ENCODE data around the gene AP3S1. TPM values are rescaled to one million over a fixed set of nuclear protein-coding genes. Genes with fewer than 3 reads are reported as not detected.

The AP3S1 gene
- polyA plus RNA-seq, 4 donors = 62.7 to 149 (median 126) TPM

GRCh38 chr5:115829913-115830312, 11.8 kb upstream of the AP3S1 start:
- H3K4me3 ChIP-seq (ENCODE audit: low read depth in 1 of 3, low read length in 3 of 3) = no peak overlapping the region
- H3K27ac ChIP-seq (ENCODE audit: low read depth in 1 of 3, low read length in 2 of 3) = no peak overlapping the region
- H3K4me1 ChIP-seq (ENCODE audit: control insufficient read depth in 3 of 3, insufficient read depth in 2 of 3, low read depth in 1 of 3, low read length in 2 of 3) = no peaks in the 10 kb centered on the region
- H3K27me3 ChIP-seq (ENCODE audit: control insufficient read depth in 3 of 3, insufficient read depth in 3 of 3, low read length in 3 of 3) = no peaks in the 10 kb centered on the region
- DNase-seq (no peak), FAIRE-seq (no peak)
- 78 to 92% (median 90%) methylated on average over 5 of the region's 5 CpGs for WGBS, 3 donors
- H3K36me3 ChIP-seq (ENCODE audit: control insufficient read depth in 3 of 3, insufficient read depth in 2 of 3, low read depth in 1 of 3, low read length in 3 of 3) = peaks cover 1 to 7% (median 4%) of the 10 kb centered on the region in 3 donors
- H3K9me3 ChIP-seq (ENCODE audit: control insufficient read depth in 2 of 2, insufficient read depth in 1 of 2, low read depth in 1 of 2, low read length in 1 of 2) = peaks cover 0 to 8% of the 10 kb centered on the region in 2 donors

- no peaks in the 10 kb centered on the region for H3K9me3 ChIP-seq (ENCODE audit: control insufficient read depth in 2 of 2, insufficient read depth in 1 of 2, low read depth in 1 of 2, low read length in 1 of 2)
- H3K36me3 ChIP-seq (ENCODE audit: control insufficient read depth in 3 of 3, insufficient read depth in 2 of 3, low read depth in 1 of 3, low read length in 3 of 3) = peaks cover 4 to 9% (median 7%) of the 10 kb centered on the region in 3 donors
- no peak overlapping the region for H3K4me3 ChIP-seq (ENCODE audit: low read depth in 1 of 3, low read length in 3 of 3)
- no peak for FAIRE-seq
- no peak overlapping the region for H3K27ac ChIP-seq (ENCODE audit: low read depth in 1 of 3, low read length in 2 of 3)
- H3K4me1 ChIP-seq (ENCODE audit: control insufficient read depth in 3 of 3, insufficient read depth in 2 of 3, low read depth in 1 of 3, low read length in 2 of 3) = no peaks in the 10 kb centered on the region
- peak; percentile 41 to 46 for DNase-seq
- 50 to 53% (median 50%) methylated on average over 2 of the region's 2 CpGs for WGBS, 3 donors
- H3K27me3 ChIP-seq (ENCODE audit: control insufficient read depth in 3 of 3, insufficient read depth in 3 of 3, low read length in 3 of 3) = no peaks in the 10 kb centered on the region
Measured at GRCh38 chr5:115831163-115831768, 10.5 kb upstream of the AP3S1 start.

GRCh38 chr5:115835481-115835880, 6.3 kb upstream of the AP3S1 start:
- Histone ChIP-seq H3K27ac (ENCODE audit: low read depth in 1 of 3, low read length in 2 of 3) (no peak overlapping the region), H3K9me3 (ENCODE audit: control insufficient read depth in 2 of 2, insufficient read depth in 1 of 2, low read depth in 1 of 2, low read length in 1 of 2) (no peaks in the 10 kb centered on the region), H3K4me1 (ENCODE audit: control insufficient read depth in 3 of 3, insufficient read depth in 2 of 3, low read depth in 1 of 3, low read length in 2 of 3) (peaks cover 0 to 3% (median 2%) of the 10 kb centered on the region in 3 donors), H3K4me3 (ENCODE audit: low read depth in 1 of 3, low read length in 3 of 3) (no peak overlapping the region), H3K27me3 (ENCODE audit: control insufficient read depth in 3 of 3, insufficient read depth in 3 of 3, low read length in 3 of 3) (no peaks in the 10 kb centered on the region), H3K36me3 (ENCODE audit: control insufficient read depth in 3 of 3, insufficient read depth in 2 of 3, low read depth in 1 of 3, low read length in 3 of 3) (peaks cover 2 to 7% (median 6%) of the 10 kb centered on the region in 3 donors)
- 92 to 95% (median 93%) methylated on average over 4 of the region's 4 CpGs for whole genome bisulfite sequencing, 3 donors
- FAIRE-seq (no peak), DNase-seq (no peak)

DNA sequence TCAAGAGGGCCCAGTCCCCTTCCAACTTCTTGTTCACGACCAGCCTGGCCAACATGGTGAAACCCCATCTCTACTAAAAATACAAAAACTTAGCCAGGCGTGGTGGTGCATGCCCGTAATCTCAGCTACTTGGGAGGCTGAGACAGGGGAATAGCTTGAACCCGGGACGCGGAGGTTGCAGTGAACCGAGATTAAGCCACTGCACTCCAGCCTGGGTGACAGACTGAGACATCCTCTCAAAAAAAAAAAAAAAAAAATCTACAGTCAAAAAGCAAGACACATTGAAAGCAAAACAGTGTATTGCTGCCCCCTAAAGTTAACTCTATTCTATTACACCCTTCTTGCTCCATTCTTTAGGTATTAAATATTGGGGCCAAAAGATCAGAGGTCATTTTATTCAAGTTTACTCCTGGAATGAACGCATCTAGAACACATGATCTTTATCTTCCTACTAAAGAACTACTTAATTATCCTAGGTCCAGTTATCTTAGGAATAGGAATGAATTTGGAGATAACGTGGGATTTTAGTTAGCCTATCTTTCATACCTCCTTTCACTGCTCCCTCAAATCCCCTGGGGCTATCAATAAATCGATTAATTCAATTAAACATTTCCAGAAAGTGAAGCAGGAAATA, 2.7 kb upstream of the AP3S1 start:
- WGBS, 3 donors = 32 to 39% (median 33%) methylated on average over 10 of the region's 10 CpGs
- no peak for FAIRE-seq
- Histone ChIP-seq H3K27me3 (ENCODE audit: control insufficient read depth in 3 of 3, insufficient read depth in 3 of 3, low read length in 3 of 3) (no peaks in the 10 kb centered on the region), H3K27ac (ENCODE audit: low read depth in 1 of 3, low read length in 2 of 3) (no peak overlapping the region), H3K4me3 (ENCODE audit: low read depth in 1 of 3, low read length in 3 of 3) (peak overlapping the region in 1 of 3 donors; percentile 0), H3K4me1 (ENCODE audit: control insufficient read depth in 3 of 3, insufficient read depth in 2 of 3, low read depth in 1 of 3, low read length in 2 of 3) (peaks cover 2 to 3% (median 3%) of the 10 kb centered on the region in 3 donors), H3K36me3 (ENCODE audit: control insufficient read depth in 3 of 3, insufficient read depth in 2 of 3, low read depth in 1 of 3, low read length in 3 of 3) (peaks cover 0 to 7% (median 4%) of the 10 kb centered on the region in 3 donors), H3K9me3 (ENCODE audit: control insufficient read depth in 2 of 2, insufficient read depth in 1 of 2, low read depth in 1 of 2, low read length in 1 of 2) (no peaks in the 10 kb centered on the region)
- peak; percentile 56 to 77 for DNase-seq

DNA sequence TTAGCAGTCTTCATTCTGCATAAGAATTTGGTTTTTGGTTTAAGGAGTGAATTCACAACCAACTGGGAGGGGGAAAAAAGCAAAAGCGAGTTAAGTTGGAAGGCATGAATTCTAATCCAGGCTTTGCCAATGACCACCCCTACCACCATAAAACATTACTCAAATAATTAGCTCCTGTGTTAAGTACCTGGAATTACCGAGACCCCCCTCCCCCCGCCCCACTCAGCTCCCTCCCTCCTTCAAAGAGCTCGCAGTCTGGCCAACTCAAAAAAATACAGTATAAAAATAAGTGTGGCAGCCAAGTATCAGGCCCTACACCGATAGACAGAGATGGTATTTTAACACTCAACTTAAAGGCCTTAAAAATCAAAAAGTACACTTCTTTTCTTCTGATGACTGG, 862 bp upstream of the AP3S1 start:
- H3K27ac ChIP-seq (ENCODE audit: low read depth in 1 of 3, low read length in 2 of 3) = peak overlapping the region in 2 of 3 donors; percentile 93 to 97
- DNase-seq = no peak
- no peaks in the 10 kb centered on the region for H3K27me3 ChIP-seq (ENCODE audit: control insufficient read depth in 3 of 3, insufficient read depth in 3 of 3, low read length in 3 of 3)
- 0% methylated on average over 5 of the region's 5 CpGs for WGBS, 3 donors
- H3K9me3 ChIP-seq (ENCODE audit: control insufficient read depth in 2 of 2, insufficient read depth in 1 of 2, low read depth in 1 of 2, low read length in 1 of 2) = no peaks in the 10 kb centered on the region
- FAIRE-seq = no peak
- H3K4me1 ChIP-seq (ENCODE audit: control insufficient read depth in 3 of 3, insufficient read depth in 2 of 3, low read depth in 1 of 3, low read length in 2 of 3) = peaks cover 2 to 7% (median 3%) of the 10 kb centered on the region in 3 donors
- peaks cover 0 to 4% (median 0%) of the 10 kb centered on the region in 3 donors for H3K36me3 ChIP-seq (ENCODE audit: control insufficient read depth in 3 of 3, insufficient read depth in 2 of 3, low read depth in 1 of 3, low read length in 3 of 3)
- H3K4me3 ChIP-seq (ENCODE audit: low read depth in 1 of 3, low read length in 3 of 3) = peak overlapping the region; percentile 77 to 100 (median 91)

- H3K9me3 ChIP-seq (ENCODE audit: control insufficient read depth in 2 of 2, insufficient read depth in 1 of 2, low read depth in 1 of 2, low read length in 1 of 2) = no peaks in the 10 kb centered on the region
- H3K36me3 ChIP-seq (ENCODE audit: control insufficient read depth in 3 of 3, insufficient read depth in 2 of 3, low read depth in 1 of 3, low read length in 3 of 3) = peaks cover 0 to under 1% (median 0%) of the 10 kb centered on the region in 3 donors
- peak in 1 of 2 donors; percentile 51 for DNase-seq
- FAIRE-seq = no peak
- peaks cover 2 to 7% (median 3%) of the 10 kb centered on the region in 3 donors for H3K4me1 ChIP-seq (ENCODE audit: control insufficient read depth in 3 of 3, insufficient read depth in 2 of 3, low read depth in 1 of 3, low read length in 2 of 3)
- peak overlapping the region; percentile 84 to 97 (median 93) for H3K27ac ChIP-seq (ENCODE audit: low read depth in 1 of 3, low read length in 2 of 3)
- no peaks in the 10 kb centered on the region for H3K27me3 ChIP-seq (ENCODE audit: control insufficient read depth in 3 of 3, insufficient read depth in 3 of 3, low read length in 3 of 3)
- peak overlapping the region; percentile 77 to 100 (median 91) for H3K4me3 ChIP-seq (ENCODE audit: low read depth in 1 of 3, low read length in 3 of 3)
- 0 to 1% (median 0%) methylated on average over 51 to 68 of the region's 68 CpGs for WGBS, 3 donors
Measured at GRCh38 chr5:115842089-115842935, 577 bp downstream of the AP3S1 start.

DNA sequence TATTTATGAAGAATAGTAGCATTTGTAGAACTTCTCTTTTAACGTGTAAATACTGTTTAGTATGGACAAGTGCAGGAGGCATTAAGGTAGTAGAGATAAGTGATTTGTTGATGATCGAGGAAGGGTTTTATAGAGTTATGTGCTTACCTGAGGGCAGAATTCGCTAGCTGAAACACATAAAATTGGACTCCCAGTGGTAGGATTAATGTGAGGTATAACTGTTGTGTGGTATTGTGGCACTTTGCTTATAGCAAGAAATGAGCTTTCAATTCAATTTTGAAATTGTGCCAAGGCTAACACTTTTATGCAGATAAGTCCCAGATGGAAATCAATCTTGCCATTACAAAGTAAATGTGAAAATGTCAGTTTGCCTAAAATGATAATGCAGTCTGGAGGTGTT, 1.2 kb downstream of the AP3S1 start:
- DNase-seq (peak in 1 of 2 donors; percentile 13), FAIRE-seq (no peak)
- Histone ChIP-seq H3K27me3 (ENCODE audit: control insufficient read depth in 3 of 3, insufficient read depth in 3 of 3, low read length in 3 of 3) (no peaks in the 10 kb centered on the region), H3K9me3 (ENCODE audit: control insufficient read depth in 2 of 2, insufficient read depth in 1 of 2, low read depth in 1 of 2, low read length in 1 of 2) (no peaks in the 10 kb centered on the region), H3K4me3 (ENCODE audit: low read depth in 1 of 3, low read length in 3 of 3) (peak overlapping the region; percentile 77 to 100 (median 91)), H3K36me3 (ENCODE audit: control insufficient read depth in 3 of 3, insufficient read depth in 2 of 3, low read depth in 1 of 3, low read length in 3 of 3) (no peaks in the 10 kb centered on the region), H3K4me1 (ENCODE audit: control insufficient read depth in 3 of 3, insufficient read depth in 2 of 3, low read depth in 1 of 3, low read length in 2 of 3) (peaks cover 2 to 7% (median 3%) of the 10 kb centered on the region in 3 donors), H3K27ac (ENCODE audit: low read depth in 1 of 3, low read length in 2 of 3) (no peak overlapping the region)
- 7 to 18% (median 8%) methylated on average over 3 of the region's 3 CpGs for WGBS, 3 donors

DNA sequence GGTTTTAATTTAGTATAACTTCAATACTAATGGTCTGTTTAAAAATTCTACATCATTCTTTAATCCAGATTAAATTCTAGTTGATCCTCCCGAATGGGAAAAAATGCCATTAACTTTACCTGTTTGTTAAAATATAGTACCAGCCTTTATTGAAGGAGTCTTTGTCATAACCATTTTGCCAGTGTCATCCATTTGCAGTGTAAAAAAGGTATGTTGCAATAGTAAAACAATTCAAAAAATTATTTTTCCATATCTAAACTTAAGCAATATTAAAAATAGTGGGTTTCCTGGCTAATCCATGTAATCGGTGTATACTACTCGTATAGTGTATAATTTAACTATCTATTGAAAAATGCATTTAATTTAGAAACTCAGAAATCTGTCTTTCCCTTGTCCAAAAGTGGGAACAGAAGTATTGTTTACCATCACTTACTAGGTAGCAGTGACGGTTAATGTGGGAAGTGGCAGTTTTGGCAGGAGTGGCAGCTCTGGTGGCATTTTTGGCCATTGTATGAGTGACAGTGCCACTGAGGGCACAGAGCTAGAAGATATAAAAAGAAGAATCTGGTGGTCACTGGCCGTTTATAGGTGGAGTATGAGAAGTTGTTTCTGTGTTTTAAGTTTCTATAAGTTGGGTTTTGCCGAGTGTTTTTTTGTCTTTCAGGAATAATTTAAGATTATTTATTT, 1.9 kb downstream of the AP3S1 start:
- Histone ChIP-seq H3K27ac (ENCODE audit: low read depth in 1 of 3, low read length in 2 of 3) (no peak overlapping the region), H3K4me1 (ENCODE audit: control insufficient read depth in 3 of 3, insufficient read depth in 2 of 3, low read depth in 1 of 3, low read length in 2 of 3) (peaks cover 2 to 7% (median 3%) of the 10 kb centered on the region in 3 donors), H3K4me3 (ENCODE audit: low read depth in 1 of 3, low read length in 3 of 3) (peak overlapping the region in 1 of 3 donors; percentile 100), H3K27me3 (ENCODE audit: control insufficient read depth in 3 of 3, insufficient read depth in 3 of 3, low read length in 3 of 3) (no peaks in the 10 kb centered on the region), H3K36me3 (ENCODE audit: control insufficient read depth in 3 of 3, insufficient read depth in 2 of 3, low read depth in 1 of 3, low read length in 3 of 3) (no peaks in the 10 kb centered on the region), H3K9me3 (ENCODE audit: control insufficient read depth in 2 of 2, insufficient read depth in 1 of 2, low read depth in 1 of 2, low read length in 1 of 2) (no peaks in the 10 kb centered on the region)
- 77 to 81% (median 81%) methylated on average over 6 of the region's 6 CpGs for WGBS, 3 donors
- DNase-seq = no peak
- FAIRE-seq = no peak
